PC-3 (cell line): ENCODE data around the gene HOMER3. TPM values are rescaled to one million over a fixed set of nuclear protein-coding genes. Genes with fewer than 3 reads are reported as not detected.
A peak's percentile ranks its signal among the peaks of the same experiment; 100 is the strongest.

ENCODE experiments used
- ATAC-seq: fragments of 200-7000 bp; cut with Tn5 transposase; 2 replicates; pipeline ENCODE4 v1.9.1; 2020; ENCODE audit warnings: mild to moderate bottlenecking, moderate library complexity
- BruUV-seq: library from RNA; stranded (reverse); fragments of 400-500 nt; replicated peaks from 2 replicates; lab custom pipeline; 2021; lab: Mats Ljungman, UMichigan
- CTCF ChIA-PET: fragments of 300-600 bp; sonication (Branson Sonifier 250); formaldehyde crosslinking; loops from one replicate; lab custom pipeline; 2022; ENCODE audit warnings: antibody characterized with exemption; lab: Charles Lee
- POLR2A ChIA-PET: fragments of 300-600 bp; sonication (Branson Sonifier 250); formaldehyde crosslinking; loops from one replicate; lab custom pipeline; 2022; ENCODE audit warnings: antibody characterized with exemption; ENCODE audit not compliant: unreplicated experiment; lab: Charles Lee
- DNase-seq: peaks from one replicate; pipeline ENCODE4 v3.0.0-alpha.2; 2015
- H2AFZ ChIP-seq: fragments of 300-600 bp; sonication (generic); 2 replicates; pipeline ENCODE4 v1.6.0; 2016; ENCODE audit warnings: antibody characterized with exemption, low read length
- H3F3A ChIP-seq: fragments of 300-600 bp; sonication (generic); one replicate; pipeline ENCODE4 v1.6.0; 2017; ENCODE audit warnings: antibody characterized with exemption, low read length, control low read depth, mild to moderate bottlenecking; ENCODE audit not compliant: unreplicated experiment
- H3K27ac ChIP-seq: fragments of 300-600 bp; sonication (generic); 2 replicates; pipeline ENCODE4 v1.5.1; 2016; ENCODE audit warnings: mild to moderate bottlenecking, low read length
- H3K27me3 ChIP-seq: fragments of 300-600 bp; sonication (generic); 2 replicates; pipeline ENCODE4 v1.6.1; 2016; ENCODE audit warnings: low read length, mixed read lengths
- H3K36me3 ChIP-seq: fragments of 300-600 bp; sonication (generic); 2 replicates; pipeline ENCODE4 v1.6.1; 2016; ENCODE audit warnings: low read depth, mixed run types, low read length, mixed read lengths
- H3K4me1 ChIP-seq: fragments of 300-600 bp; sonication (generic); 2 replicates; pipeline ENCODE4 v1.5.1; 2016; ENCODE audit warnings: low read length; ENCODE audit not compliant: insufficient read depth
- H3K4me2 ChIP-seq: fragments of 300-600 bp; sonication (generic); 2 replicates; pipeline ENCODE4 v1.6.0; 2016; ENCODE audit warnings: low read length
- H3K4me3 ChIP-seq: fragments of 300-600 bp; sonication (generic); 2 replicates; pipeline ENCODE4 v1.5.1; 2016; ENCODE audit warnings: mild to moderate bottlenecking, low read length, mixed read lengths
- H3K79me2 ChIP-seq: fragments of 300-600 bp; sonication (generic); 2 replicates; pipeline ENCODE4 v1.6.1; 2017; ENCODE audit warnings: low read length, mixed read lengths
- H3K9ac ChIP-seq: fragments of 300-600 bp; sonication (generic); 2 replicates; pipeline ENCODE4 v1.6.0; 2016; ENCODE audit warnings: mild to moderate bottlenecking, low read length
- H3K9me2 ChIP-seq: fragments of 300-600 bp; sonication (generic); replicated peaks from 2 replicates; pipeline ENCODE4 v1.6.1; 2016; ENCODE audit warnings: mixed run types, low read length, mixed read lengths
- H3K9me3 ChIP-seq: fragments of 300-600 bp; sonication (generic); 2 replicates; pipeline ENCODE4 v1.6.1; 2016; ENCODE audit warnings: low read length, mixed read lengths
- H4K20me1 ChIP-seq: fragments of 300-600 bp; sonication (generic); 2 replicates; pipeline ENCODE4 v1.6.1; 2016; ENCODE audit warnings: low read length, mixed read lengths
- EZH2 ChIP-seq: fragments of 300-600 bp; sonication (generic); IDR thresholded peaks from one replicate; pipeline ENCODE4 v1.6.1; 2017; ENCODE audit warnings: antibody characterized with exemption, mild to moderate bottlenecking, low read length; ENCODE audit not compliant: unreplicated experiment
- EZH2phosphoT487 ChIP-seq: fragments of 300-600 bp; sonication (generic); IDR thresholded peaks from 2 replicates; pipeline ENCODE4 v1.6.1; 2018; ENCODE audit warnings: mild to moderate bottlenecking, antibody characterized with exemption, low read length, borderline replicate concordance
- intact Hi-C: fragments of 100-400 bp; cut with micrococcal nuclease; formaldehyde crosslinking; loops from 2 replicates; pipeline ENCODE4 v1.9.0; 2023
- total RNA-seq: library from RNA; depleted of rRNA; stranded (reverse); fragments of >200 nt; gene quantifications from 2 replicates; pipeline ENCODE4 v1.2.3, GENCODE V29; 2014
- TF ChIP-seq, protein P1 (sequence below): fragments of 300-600 bp; sonication (generic); conservative IDR thresholded peaks from 2 replicates; pipeline ENCODE4 v1.5.1; 2017; ENCODE audit warnings: antibody characterized with exemption, low read depth, mild to moderate bottlenecking, low read length

HOMER3 gene
- total RNA-seq, 1 experiment from 2014 or later: 118 TPM

DNA sequence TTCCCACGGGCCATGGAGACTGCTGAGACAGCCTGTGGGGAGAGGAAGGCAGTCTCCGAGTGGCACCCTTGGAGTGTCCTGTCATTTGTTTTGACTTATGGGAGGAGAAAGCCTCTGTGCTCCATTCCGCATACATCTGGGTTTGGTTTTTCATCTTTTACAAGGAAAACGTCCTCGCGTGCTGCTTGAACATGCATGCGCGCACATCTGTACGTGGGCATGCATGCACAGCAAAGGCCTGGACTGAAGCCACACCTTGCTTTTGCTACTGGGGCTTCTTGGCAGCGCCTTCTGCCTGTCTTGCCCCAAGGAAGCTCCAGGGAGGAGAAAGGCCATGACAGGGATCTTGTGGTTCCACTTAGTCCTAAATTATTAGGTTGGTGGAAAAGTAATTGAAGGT is 48.3 kb upstream of the HOMER3 start:
- H3K9me2 ChIP-seq: no peaks in the 10 kb centered on the region
- TF ChIP-seq, protein P1, sequence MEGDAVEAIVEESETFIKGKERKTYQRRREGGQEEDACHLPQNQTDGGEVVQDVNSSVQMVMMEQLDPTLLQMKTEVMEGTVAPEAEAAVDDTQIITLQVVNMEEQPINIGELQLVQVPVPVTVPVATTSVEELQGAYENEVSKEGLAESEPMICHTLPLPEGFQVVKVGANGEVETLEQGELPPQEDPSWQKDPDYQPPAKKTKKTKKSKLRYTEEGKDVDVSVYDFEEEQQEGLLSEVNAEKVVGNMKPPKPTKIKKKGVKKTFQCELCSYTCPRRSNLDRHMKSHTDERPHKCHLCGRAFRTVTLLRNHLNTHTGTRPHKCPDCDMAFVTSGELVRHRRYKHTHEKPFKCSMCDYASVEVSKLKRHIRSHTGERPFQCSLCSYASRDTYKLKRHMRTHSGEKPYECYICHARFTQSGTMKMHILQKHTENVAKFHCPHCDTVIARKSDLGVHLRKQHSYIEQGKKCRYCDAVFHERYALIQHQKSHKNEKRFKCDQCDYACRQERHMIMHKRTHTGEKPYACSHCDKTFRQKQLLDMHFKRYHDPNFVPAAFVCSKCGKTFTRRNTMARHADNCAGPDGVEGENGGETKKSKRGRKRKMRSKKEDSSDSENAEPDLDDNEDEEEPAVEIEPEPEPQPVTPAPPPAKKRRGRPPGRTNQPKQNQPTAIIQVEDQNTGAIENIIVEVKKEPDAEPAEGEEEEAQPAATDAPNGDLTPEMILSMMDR: no peak
- TF ChIP-seq EZH2phosphoT487: no peak
- TF ChIP-seq EZH2: no peak
- intact Hi-C loops: no loop called here
- H3K9me3 ChIP-seq: no peaks in the 10 kb centered on the region
- H3K9ac ChIP-seq: no peak overlapping the region
- no peaks in the 10 kb centered on the region for H3F3A ChIP-seq
- BruUV-seq: no TSS peak
- H3K4me1 ChIP-seq: no peaks in the 10 kb centered on the region
- no peak overlapping the region for H3K27ac ChIP-seq
- no peaks in the 10 kb centered on the region for H4K20me1 ChIP-seq
- H3K79me2 ChIP-seq: no peaks in the 10 kb centered on the region
- peaks cover 20% of the 10 kb centered on the region; the same call in 1 of the 2 replicates for H3K36me3 ChIP-seq
- ChIA-PET POLR2A (no interaction called here), CTCF (interaction anchor here (0.5 kb wide), 1 partner anchor 433 kb away, joined by 7 read pairs; no protein-coding TSS in a partner anchor)
- no peak overlapping the region for H3K4me2 ChIP-seq
- H3K4me3 ChIP-seq: no peak overlapping the region
- ATAC-seq (no peak), DNase-seq (no peak)
- H3K27me3 ChIP-seq: no peaks in the 10 kb centered on the region
- H2AFZ ChIP-seq: no peak overlapping the region

DNA sequence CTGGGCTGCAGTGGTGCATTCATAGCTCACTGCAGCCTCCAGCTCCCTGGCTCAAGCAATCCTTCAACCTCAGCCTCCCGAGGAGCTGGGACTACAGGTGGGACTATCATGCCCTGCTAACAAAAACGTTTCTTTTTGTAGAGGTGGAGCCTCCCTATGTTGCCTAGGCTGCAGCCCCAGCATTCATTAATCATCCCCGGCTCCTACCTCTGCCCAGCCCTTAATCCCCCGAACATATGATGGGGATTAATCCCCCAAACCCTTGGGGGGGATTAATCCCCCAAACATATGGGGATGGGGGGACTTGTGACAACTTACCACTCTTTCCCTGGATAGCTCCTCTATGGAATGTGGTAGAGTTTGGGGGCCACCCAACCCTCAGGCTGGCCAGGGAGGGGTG is 46.4 kb upstream of the HOMER3 start:
- intact Hi-C loops: loop anchor here (2.0 kb wide), 1 partner anchor 17 kb away; no protein-coding TSS in a partner anchor
- peak; percentile 6; the same call in 1 of the 2 replicates for ATAC-seq

DNA sequence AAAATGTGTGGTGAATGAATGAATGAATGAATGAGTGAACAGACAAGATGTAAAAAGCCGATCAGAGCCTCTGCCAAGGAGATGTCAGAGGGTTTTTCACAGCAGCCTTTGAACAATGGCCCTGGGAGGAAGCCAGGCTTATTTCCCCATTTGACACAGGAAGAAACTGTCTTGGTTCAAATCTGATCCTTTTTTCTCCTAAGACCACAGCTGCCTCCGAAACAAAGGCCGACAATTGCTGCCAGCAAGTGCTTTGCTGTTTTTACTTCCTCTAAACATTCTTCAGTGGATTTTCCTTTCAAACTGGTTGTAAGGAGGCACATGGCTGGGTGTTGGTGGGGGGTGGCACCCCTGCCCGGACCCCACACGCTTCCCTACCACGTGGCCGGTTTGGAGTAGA is 44.2 kb upstream of the HOMER3 start:
- Histone ChIP-seq H3K27me3 (no peaks in the 10 kb centered on the region), H3K9me2 (no peaks in the 10 kb centered on the region), H3K4me1 (no peaks in the 10 kb centered on the region), H2AFZ (no peak overlapping the region), H3F3A (no peaks in the 10 kb centered on the region), H3K9ac (no peak overlapping the region), H3K9me3 (no peaks in the 10 kb centered on the region), H4K20me1 (no peaks in the 10 kb centered on the region), H3K36me3 (no peaks in the 10 kb centered on the region), H3K4me2 (no peak overlapping the region), H3K4me3 (no peak overlapping the region), H3K27ac (no peak overlapping the region), H3K79me2 (no peaks in the 10 kb centered on the region)
- intact Hi-C loops: no loop called here
- no TSS peak for BruUV-seq
- DNase-seq (no peak), ATAC-seq (no peak)
- TF ChIP-seq EZH2phosphoT487 (no peak), EZH2 (no peak)
- TF ChIP-seq, protein P1: no peak
- POLR2A ChIA-PET: no interaction called here
- CTCF ChIA-PET: no interaction called here

More for the DNA sequence above, 46.4 kb upstream of the HOMER3 start:
- Histone ChIP-seq H3K9me3 (no peaks in the 10 kb centered on the region), H3F3A (no peaks in the 10 kb centered on the region), H3K9ac (no peak overlapping the region), H3K4me2 (no peak overlapping the region), H2AFZ (no peak overlapping the region), H3K27ac (no peak overlapping the region), H3K9me2 (no peaks in the 10 kb centered on the region), H3K36me3 (0 out of 2 replicates have a peak, but pooled peaks cover 4% of the 10 kb centered on the region), H4K20me1 (no peaks in the 10 kb centered on the region), H3K79me2 (no peaks in the 10 kb centered on the region), H3K4me1 (no peaks in the 10 kb centered on the region), H3K27me3 (no peaks in the 10 kb centered on the region), H3K4me3 (no peak overlapping the region)
- ChIA-PET CTCF (interaction anchor here (0.6 to 1.5 kb wide), 3 partner anchors 21 to 70 kb away, joined by 4 to 12 read pairs (median 8); partner anchors contain the start of genes COPE and DDX49), POLR2A (interaction anchor here (1.5 kb wide), 1 partner anchor 68 kb away, joined by 8 read pairs; the partner anchor contains the start of genes COPE and DDX49)
- no TSS peak for BruUV-seq
- no peak for DNase-seq
- TF ChIP-seq EZH2phosphoT487: no peak
- TF ChIP-seq, protein P1: no peak
- no peak for TF ChIP-seq EZH2
